NCI-H1694 (cell line): ENCODE measurements around the gene RIMBP2.

Source experiments
- DNase-seq: peaks from one replicate; lab custom pipeline; 2025; lab: John Stamatoyannopoulos, UW

The RIMBP2 gene

DNA sequence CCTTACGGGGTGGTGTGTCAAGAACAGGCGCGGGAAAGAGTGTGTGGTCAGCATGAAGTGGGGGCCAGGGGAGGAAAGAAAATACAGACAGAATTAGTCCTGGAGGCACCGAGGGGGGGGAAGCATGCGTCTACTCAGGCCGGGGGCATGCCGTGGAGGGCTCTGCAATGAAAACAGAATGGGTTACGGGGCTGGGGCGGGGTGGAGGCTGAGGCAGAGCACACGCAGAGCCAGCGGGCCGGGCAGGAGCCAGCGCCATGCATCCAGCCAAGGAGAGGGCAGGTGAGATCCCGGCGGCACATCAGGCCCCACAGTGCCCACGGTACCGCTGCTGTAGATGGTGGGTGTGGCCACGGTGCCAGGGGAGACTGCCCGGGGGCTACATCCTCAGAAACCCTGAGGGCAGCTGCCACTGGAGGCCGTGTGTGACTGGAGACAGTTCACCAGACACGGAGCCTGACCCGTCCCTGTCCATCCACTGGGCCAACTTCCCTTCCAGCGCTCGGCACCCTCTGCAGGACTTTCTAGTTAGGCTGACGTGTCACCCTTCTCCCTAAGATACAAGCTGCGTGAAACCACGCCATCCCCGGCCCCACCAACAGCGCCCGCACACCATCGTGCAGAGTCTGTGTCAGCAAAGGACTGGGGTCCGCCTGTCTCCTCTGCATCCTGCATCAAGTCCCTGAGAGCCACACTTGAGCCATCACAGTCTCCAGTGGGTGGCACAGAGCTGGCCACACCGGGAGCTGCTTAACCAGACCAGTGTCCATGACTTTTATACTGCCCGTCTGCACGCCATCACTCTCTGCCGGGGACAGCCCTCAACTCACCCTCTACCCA is 291.0 kb downstream of the RIMBP2 start:
- no peak for DNase-seq

GRCh38 chr12:130423991-130424857 is 291.9 kb downstream of the RIMBP2 start:
- no peak for DNase-seq

- no peak for DNase-seq
Measured at GRCh38 chr12:130423136-130423535, 293.0 kb downstream of the RIMBP2 start.

DNA sequence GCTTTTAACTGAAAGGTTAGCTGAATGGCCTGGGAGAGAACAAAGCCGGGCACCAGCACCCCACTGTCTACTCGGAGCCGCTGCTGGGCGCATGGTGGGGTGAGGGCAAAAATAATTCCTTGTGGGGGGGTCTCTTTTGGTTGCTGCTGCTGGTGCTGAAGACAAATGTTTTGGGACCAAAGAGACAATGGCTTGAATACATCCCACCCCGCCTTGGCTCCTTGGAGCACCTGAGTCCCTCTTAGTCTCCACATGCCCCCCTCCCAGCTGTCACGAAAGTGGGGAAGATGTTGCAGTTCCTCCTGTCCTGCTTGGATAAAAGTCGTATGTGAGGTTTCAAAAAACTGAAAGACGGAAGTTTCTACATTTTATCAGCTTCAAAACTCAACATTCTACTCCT is 293.4 kb downstream of the RIMBP2 start:
- DNase-seq, result no peak

GRCh38 chr12:130421896-130422295 is 294.2 kb downstream of the RIMBP2 start:
- no peak for DNase-seq

- DNase-seq, result no peak
Measured at GRCh38 chr12:130420071-130420470, 296.0 kb downstream of the RIMBP2 start.

DNA sequence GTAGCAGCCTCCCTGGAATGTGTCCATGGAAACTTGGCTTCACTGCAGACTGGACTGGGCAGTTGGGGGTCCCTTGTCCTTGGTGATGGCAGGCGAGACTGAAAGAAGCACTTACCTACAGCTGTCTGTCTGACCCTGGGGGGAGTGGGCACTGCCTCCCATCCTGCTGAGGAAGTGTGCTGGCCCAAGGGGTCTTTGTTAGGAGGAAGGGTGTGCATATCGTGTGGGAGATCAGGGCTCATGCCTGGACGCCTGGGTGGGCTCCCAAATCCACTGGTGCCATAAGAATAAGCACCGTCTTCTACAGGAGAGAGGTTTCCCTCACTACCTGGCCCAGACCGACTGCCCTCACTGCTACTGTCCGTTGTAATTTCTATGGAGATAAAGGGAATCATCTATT is 297.0 kb downstream of the RIMBP2 start:
- DNase-seq, result no peak

DNA sequence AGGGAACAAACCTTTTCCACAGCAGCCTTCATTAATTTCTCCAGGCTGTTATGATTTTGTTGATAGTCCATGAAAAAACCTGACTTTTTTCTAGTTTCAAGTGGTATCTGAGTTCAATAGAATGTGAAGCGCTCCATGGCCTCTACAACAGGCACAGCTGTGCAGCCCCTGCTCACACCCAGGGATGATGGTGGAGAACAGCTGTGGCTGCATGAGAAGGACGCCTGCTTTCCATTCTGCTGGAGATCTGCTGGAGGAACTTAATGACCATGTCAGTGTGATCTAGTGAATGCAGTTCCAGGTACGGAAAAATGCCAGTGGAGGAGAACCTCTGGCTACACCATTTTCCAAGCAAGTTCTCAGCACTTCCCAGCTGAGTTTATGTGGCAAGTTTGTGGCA is 297.8 kb downstream of the RIMBP2 start:
- DNase-seq, result no peak

- no peak for DNase-seq
Measured at GRCh38 chr12:130414381-130414780, 301.7 kb downstream of the RIMBP2 start.

DNA sequence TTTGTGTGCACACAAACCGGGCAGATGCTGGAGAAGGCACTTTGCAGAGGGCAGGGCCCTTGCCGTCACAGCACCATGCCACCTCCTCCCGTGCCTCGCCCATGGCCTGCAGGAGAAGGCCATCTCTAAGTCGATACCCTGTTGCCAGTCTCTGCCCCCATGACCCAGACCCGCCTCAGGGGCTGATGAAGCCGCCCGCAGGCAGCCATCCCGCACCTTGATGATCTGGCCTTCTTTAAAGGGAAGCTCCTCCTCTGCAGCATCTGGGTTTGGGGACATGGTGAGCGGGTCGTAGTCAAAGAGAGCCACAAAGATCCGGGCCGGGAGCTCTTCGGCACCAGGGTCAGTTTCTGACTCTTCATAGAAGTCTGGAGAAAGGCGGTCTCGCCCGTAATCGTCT is 302.2 kb downstream of the RIMBP2 start:
- DNase-seq, result no peak

GRCh38 chr12:130412384-130412783 is 303.7 kb downstream of the RIMBP2 start:
- DNase-seq, result no peak

DNA sequence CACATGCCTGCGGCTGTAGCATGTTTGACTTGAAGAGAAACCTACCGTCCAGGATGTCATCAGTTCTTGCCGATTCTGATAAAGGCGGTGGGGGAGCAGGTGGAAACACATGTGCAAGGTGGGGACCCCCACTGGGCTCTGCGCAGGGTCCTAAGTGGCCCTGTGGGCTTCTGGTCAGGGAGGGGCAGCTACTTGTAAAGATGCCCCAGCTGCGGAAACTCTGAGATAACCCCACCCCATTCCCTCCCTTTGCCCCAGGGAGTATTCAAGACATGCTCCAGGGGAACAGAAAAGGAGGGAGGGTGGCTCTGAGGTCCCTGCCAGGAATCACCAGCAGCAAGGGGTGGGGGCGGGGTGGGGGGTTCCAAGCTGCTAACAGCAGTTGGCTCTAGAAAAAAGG is 310.8 kb downstream of the RIMBP2 start:
- DNase-seq, result no peak

DNA sequence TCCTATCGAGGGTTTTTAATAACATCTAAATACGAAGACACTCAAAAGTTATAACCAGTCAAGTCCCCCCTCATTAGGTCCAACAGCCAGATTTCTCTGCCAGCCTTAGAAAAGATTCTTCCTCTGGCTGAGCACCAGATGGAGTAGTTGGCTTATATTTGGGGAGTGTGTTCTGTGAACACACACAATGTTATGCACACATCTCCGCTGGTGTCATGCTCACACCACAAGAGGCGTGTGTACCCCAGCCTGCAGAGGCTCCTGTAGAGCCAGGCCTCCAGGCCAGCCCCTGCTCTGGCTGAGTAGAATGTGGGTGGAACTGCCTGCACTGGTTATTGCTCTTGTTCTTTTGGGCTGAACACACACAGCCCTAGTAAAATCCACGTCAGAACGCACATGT is 314.4 kb downstream of the RIMBP2 start:
- DNase-seq, result peak; percentile 43

DNA sequence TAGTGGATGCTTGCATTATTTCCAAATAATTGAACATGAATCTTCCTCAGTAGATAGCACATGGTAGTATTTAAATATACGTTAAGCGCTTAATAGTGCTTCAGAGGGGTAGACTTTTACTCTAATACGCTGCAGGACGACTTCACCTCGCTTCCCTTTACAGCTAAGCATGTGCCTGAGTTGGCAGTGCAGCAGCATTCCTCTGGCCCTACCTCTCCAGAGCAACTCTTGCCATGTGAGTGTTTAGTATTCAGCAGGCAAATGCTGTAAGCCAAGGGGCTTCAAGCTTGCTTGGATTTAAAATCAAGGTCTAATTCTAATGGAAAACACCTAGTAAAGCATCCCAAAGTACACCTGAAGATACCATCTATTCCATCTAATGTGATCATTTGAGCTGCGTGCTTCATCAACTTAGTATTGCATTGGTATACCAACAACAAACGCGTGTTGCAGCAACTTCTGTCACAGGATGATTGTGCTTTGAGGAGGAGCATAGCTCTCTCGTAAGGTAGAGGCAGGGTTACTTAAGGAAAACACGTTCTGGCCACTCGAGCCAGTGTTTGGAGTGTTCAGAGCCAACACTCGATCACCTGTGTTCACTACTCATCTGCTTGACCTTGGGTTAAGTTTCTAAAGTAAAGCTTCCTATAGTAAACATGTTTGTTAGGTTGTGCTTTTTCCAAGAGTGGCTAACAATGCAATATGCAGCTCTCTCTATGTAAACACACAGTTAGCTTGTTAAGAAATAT is 317.8 kb downstream of the RIMBP2 start:
- DNase-seq, result no peak

GRCh38 chr12:130396667-130397066 is 319.4 kb downstream of the RIMBP2 start:
- DNase-seq, result no peak

DNA sequence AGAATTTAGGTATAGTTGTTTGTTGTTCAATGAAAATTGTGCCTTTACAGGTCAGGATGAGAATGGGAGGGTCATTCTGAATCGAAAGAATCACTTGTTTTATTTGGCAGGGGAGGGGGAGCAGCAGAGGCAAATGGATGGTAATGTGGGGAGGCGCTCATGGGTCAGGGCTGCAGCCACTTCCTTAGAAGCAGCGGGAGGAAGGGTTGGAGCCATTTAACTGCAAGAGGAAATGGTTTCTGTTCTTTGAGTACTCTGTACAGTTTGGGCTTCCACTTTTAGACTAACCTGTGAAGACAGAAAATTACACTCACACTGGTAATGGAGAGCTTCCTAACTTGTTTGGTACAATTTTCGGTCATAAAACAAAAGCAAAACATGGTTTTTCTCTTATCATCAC is 321.2 kb downstream of the RIMBP2 start:
- no peak for DNase-seq

- DNase-seq, result no peak
Measured at GRCh38 chr12:130391186-130391585, 324.9 kb downstream of the RIMBP2 start.

- DNase-seq, result no peak
Measured at GRCh38 chr12:130385193-130385592, 330.9 kb downstream of the RIMBP2 start.

GRCh38 chr12:130384234-130384633 is 331.9 kb downstream of the RIMBP2 start:
- no peak for DNase-seq

DNA sequence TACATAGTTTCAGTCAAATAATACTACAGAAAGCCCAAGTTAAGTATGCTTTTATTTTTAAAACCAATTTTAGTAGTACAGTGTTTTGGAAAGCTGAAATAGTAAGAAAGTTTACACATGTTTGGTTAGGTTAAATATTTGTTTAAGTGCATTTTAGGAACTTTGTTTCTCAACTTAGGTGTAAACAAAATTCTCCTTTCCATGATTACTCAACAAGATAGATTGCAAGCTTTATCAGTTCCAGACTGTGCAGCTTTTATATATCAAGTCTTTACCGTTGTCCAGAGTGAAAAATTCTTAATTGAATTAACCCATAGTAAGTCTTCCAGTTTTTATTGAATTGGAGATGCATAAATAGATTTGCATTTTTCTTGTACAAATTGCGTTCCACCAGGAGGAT is 333.3 kb downstream of the RIMBP2 start:
- DNase-seq, result no peak

DNA sequence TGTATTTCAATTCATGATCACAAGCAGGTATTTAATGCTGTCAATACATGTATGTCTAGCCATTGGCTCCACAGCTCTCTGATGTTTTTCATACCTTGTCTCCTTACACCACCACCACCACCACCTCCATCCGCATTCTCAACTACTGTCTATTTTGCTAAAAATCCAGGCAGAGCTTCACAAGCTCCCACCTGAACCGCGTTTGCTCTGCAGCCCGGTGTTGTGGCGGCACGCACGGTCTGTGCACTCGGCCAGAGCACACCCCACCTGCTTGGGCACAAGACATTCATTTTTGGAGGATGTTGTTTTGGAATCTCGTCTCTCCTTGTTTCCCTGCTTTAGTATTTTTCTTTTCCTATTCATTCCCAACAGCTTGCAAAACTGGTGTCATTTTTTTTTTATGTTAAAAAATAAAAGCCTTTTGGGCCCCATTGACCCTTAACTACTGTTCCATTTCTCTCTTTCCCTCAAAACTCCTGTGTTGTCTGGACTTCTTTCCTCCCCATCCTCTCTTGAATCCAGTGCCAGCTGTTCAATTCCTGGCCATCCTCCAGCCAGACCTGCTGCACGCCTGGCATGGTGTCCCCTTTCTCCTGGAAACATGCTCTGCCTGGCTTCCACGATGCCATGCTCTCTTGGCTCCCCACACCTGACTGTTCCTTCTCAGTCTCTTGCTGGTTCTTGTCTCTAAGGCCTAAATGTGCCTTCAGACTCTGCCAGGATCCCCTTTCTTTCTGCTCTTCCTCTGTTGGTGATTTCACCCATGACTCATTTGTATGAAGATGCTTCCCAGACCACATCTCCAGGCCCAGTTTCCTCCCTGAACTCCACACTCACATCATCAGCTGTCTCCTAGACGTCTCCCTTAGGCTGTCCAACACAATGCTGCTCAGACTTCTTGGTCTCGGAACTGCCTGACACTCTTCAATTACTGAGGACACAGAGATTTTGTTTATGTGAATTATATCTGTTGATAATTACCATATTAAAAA is 340.5 kb downstream of the RIMBP2 start:
- peak; percentile 1 for DNase-seq
